GM12801 (cell line): ENCODE data around the gene FGFR3.

Source experiments
- TF ChIP-seq, protein P1 (sequence below): IDR thresholded peaks from one replicate; pipeline ENCODE4 v1.5.1; 2011; ENCODE audit warnings: control low read depth; ENCODE audit not compliant: insufficient read length; ENCODE audit errors: extremely low read depth

FGFR3 gene

DNA sequence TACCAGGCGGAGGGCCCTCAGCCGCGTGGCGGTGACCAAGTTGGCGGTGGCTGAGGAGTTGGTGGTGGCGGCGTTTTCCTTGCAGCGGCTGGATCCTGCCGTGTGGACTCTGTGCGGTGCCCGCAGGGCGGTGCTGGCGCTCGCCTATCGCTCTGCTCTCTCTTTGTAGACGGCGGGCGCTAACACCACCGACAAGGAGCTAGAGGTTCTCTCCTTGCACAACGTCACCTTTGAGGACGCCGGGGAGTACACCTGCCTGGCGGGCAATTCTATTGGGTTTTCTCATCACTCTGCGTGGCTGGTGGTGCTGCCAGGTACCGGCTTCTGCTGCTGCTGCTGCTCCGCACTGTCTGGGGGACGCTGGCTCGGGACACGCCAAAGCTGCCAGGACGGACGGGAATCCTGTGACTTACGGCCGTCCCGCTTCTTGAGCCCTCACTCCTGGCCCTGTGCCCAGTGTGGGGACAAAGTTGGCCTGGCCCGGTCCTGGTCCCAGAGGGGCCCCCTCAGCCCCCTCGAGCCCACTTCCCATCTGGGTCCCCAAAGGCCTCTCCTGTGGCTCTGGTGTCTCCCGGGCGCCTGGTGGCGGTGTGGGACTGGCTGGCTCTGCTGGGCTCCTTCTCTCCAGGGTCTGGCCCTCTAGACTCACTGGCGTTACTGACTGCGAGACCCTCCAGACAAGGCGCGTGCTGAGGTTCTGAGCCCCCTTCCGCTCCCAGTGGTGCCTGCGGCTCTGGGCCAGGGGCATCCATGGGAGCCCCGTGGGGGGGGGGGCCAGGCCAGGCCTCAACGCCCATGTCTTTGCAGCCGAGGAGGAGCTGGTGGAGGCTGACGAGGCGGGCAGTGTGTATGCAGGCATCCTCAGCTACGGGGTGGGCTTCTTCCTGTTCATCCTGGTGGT lies 10.7 kb downstream of the FGFR3 start:
- TF ChIP-seq, protein P1, sequence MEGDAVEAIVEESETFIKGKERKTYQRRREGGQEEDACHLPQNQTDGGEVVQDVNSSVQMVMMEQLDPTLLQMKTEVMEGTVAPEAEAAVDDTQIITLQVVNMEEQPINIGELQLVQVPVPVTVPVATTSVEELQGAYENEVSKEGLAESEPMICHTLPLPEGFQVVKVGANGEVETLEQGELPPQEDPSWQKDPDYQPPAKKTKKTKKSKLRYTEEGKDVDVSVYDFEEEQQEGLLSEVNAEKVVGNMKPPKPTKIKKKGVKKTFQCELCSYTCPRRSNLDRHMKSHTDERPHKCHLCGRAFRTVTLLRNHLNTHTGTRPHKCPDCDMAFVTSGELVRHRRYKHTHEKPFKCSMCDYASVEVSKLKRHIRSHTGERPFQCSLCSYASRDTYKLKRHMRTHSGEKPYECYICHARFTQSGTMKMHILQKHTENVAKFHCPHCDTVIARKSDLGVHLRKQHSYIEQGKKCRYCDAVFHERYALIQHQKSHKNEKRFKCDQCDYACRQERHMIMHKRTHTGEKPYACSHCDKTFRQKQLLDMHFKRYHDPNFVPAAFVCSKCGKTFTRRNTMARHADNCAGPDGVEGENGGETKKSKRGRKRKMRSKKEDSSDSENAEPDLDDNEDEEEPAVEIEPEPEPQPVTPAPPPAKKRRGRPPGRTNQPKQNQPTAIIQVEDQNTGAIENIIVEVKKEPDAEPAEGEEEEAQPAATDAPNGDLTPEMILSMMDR, result no peak

DNA sequence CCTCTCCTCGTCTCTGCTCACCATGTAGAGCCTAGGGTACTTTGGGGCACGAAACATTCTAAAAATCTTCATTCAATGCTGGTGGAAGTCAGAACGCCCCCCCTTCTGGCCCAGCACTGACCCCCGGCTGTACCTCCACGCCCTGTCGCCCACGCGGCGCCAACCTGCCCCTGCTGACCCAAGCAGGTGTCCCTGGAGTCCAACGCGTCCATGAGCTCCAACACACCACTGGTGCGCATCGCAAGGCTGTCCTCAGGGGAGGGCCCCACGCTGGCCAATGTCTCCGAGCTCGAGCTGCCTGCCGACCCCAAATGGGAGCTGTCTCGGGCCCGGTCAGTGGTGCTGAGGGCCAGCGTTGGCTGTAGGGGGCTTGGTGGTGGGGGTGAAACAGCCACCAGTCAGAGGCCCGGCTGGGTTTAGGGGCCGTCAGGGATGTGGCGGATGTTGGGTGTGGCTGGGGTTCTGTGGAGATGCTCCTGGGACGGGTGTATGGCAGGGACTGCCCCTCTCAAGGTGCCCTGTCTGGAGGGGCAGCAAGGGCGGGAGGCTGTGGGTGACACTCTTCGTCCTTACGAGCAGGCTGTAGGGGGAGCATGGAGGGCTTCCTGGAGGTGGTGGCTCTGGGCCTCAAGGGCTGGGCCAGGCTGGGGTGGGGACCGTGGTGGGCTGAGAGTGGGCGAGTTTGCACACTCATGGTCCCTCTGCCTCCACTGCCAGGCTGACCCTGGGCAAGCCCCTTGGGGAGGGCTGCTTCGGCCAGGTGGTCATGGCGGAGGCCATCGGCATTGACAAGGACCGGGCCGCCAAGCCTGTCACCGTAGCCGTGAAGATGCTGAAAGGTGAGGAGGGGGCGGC lies 11.8 kb downstream of the FGFR3 start:
- TF ChIP-seq, protein P1, result no peak

DNA sequence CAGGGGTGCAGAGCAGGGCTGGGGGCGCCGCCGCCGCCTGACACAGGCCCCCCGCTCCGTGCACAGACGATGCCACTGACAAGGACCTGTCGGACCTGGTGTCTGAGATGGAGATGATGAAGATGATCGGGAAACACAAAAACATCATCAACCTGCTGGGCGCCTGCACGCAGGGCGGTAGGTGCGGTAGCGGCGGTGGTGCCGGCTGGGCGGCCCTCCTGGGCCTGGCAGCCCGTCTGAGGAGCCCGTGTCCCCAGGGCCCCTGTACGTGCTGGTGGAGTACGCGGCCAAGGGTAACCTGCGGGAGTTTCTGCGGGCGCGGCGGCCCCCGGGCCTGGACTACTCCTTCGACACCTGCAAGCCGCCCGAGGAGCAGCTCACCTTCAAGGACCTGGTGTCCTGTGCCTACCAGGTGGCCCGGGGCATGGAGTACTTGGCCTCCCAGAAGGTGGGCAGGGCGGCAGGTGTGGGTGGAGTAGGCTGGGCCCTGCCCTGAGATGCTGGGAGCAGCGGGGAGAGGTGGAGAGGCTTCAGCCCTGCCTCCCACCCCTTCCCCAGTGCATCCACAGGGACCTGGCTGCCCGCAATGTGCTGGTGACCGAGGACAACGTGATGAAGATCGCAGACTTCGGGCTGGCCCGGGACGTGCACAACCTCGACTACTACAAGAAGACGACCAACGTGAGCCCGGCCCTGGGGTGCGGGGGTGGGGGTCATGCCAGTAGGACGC lies 12.6 kb downstream of the FGFR3 start:
- TF ChIP-seq, protein P1, result no peak

DNA sequence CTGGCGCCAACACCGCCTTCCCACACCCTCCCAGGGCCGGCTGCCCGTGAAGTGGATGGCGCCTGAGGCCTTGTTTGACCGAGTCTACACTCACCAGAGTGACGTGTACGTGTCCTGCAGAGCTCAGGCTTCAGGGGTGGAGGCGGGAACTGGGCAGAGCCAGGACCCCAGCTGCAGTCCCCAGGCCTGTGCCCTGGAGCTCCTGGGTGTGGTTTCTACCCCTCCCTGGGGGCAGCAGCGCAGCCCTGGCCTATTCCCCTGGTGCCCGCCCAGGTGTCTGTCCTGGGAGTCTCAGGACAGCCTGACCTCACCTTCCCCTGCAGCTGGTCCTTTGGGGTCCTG lies 13.1 kb downstream of the FGFR3 start:
- TF ChIP-seq, protein P1, result no peak

DNA sequence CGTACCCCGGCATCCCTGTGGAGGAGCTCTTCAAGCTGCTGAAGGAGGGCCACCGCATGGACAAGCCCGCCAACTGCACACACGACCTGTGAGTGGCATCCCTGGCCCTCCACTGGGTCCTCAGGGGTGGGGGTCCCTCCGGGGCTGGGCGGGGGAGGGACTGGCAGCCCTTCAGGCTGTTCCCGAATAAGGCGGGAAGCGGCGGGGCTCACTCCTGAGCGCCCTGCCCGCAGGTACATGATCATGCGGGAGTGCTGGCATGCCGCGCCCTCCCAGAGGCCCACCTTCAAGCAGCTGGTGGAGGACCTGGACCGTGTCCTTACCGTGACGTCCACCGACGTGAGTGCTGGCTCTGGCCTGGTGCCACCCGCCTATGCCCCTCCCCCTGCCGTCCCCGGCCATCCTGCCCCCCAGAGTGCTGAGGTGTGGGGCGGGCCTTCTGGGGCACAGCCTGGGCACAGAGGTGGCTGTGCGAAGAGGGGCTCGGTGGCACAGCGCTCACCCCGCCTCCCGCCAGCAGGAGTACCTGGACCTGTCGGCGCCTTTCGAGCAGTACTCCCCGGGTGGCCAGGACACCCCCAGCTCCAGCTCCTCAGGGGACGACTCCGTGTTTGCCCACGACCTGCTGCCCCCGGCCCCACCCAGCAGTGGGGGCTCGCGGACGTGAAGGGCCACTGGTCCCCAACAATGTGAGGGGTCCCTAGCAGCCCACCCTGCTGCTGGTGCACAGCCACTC lies 13.7 kb downstream of the FGFR3 start:
- TF ChIP-seq, protein P1, result no peak

DNA sequence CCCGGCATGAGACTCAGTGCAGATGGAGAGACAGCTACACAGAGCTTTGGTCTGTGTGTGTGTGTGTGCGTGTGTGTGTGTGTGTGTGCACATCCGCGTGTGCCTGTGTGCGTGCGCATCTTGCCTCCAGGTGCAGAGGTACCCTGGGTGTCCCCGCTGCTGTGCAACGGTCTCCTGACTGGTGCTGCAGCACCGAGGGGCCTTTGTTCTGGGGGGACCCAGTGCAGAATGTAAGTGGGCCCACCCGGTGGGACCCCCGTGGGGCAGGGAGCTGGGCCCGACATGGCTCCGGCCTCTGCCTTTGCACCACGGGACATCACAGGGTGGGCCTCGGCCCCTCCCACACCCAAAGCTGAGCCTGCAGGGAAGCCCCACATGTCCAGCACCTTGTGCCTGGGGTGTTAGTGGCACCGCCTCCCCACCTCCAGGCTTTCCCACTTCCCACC lies 14.3 kb downstream of the FGFR3 start:
- TF ChIP-seq, protein P1, result no peak
